Neuronal stem cell (in vitro differentiated cells): Measurements from ENCODE around the gene CRTAP.

Source experiments
- DNase-seq: peaks from one replicate; pipeline ENCODE4 v3.0.0-alpha.2; 2013; ENCODE audit warnings: low spot score
- H2AFZ ChIP-seq: one replicate; pipeline ENCODE4 v1.6.1; 2013; ENCODE audit warnings: mild to moderate bottlenecking, low read length, inconsistent platforms
- H2AK5ac ChIP-seq: 2 replicates; pipeline ENCODE4 v1.6.1; 2013; ENCODE audit warnings: low read depth, mild to moderate bottlenecking, inconsistent platforms, low read length, moderate library complexity, mixed read lengths
- H2BK120ac ChIP-seq: 2 replicates; pipeline ENCODE4 v1.6.1; 2013; ENCODE audit warnings: low read depth, mild to moderate bottlenecking, inconsistent platforms, low read length, moderate library complexity, mixed read lengths
- H2BK12ac ChIP-seq: one replicate; pipeline ENCODE4 v1.6.1; 2013; ENCODE audit warnings: low read length, inconsistent platforms
- H2BK15ac ChIP-seq: 2 replicates; pipeline ENCODE4 v1.6.1; 2013; ENCODE audit warnings: mild to moderate bottlenecking, low read length, inconsistent platforms, mixed read lengths
- H2BK5ac ChIP-seq: one replicate; pipeline ENCODE4 v1.6.1; 2013; ENCODE audit warnings: inconsistent platforms, mild to moderate bottlenecking, low read length, moderate library complexity
- H3K14ac ChIP-seq: one replicate; pipeline ENCODE4 v1.6.1; 2013; ENCODE audit warnings: low read length, inconsistent platforms
- H3K18ac ChIP-seq: 2 replicates; pipeline ENCODE4 v1.6.1; 2013; ENCODE audit warnings: low read length, inconsistent platforms
- H3K23ac ChIP-seq: 2 replicates; pipeline ENCODE4 v1.6.1; 2013; ENCODE audit warnings: low read depth, mild to moderate bottlenecking, mixed read lengths, low read length, inconsistent platforms; ENCODE audit not compliant: poor library complexity
- H3K27ac ChIP-seq: replicated peaks from 3 replicates; pipeline ENCODE4 v1.5.1; 2013; ENCODE audit warnings: low read length, inconsistent platforms
- H3K27me3 ChIP-seq, 3 experiments: 2 replicates each; pipeline ENCODE4 v1.6.1; 2013; ENCODE audit warnings: low read length in 3 of 3, mild to moderate bottlenecking in 2 of 3, inconsistent platforms in 1 of 3, low read depth in 1 of 3, mixed read lengths in 1 of 3, moderate library complexity in 1 of 3; ENCODE audit not compliant: control insufficient read depth in 3 of 3, insufficient read depth in 3 of 3
- H3K36me3 ChIP-seq, 2 donors: replicated peaks in 1 of 2; 2 replicates each; pipeline ENCODE4 v1.6.1; 2013; ENCODE audit warnings: low read length in 2 of 2; ENCODE audit not compliant: control insufficient read depth in 2 of 2, insufficient read depth in 2 of 2
- H3K4ac ChIP-seq: 2 replicates; pipeline ENCODE4 v1.6.1; 2013; ENCODE audit warnings: inconsistent platforms, mild to moderate bottlenecking, low read length, moderate library complexity
- H3K4me1 ChIP-seq, 2 donors: 1 replicate in 1 of 2; 2 replicates in 1 of 2; pipeline ENCODE4 v1.6.1; 2013; ENCODE audit warnings: low read length in 2 of 2, low read depth in 1 of 2; ENCODE audit not compliant: control insufficient read depth in 2 of 2, insufficient read depth in 1 of 2
- H3K4me2 ChIP-seq: one replicate; pipeline ENCODE4 v1.6.1; 2013; ENCODE audit warnings: mild to moderate bottlenecking, low read length, inconsistent platforms; ENCODE audit not compliant: insufficient read depth, poor library complexity, severe bottlenecking
- H3K4me3 ChIP-seq, 2 donors: 2 replicates each; pipeline ENCODE4 v1.5.1; 2013; ENCODE audit warnings: low read length in 2 of 2, mild to moderate bottlenecking in 2 of 2, inconsistent platforms in 1 of 2, moderate library complexity in 1 of 2
- H3K79me1 ChIP-seq: one replicate; pipeline ENCODE4 v1.6.1; 2013; ENCODE audit warnings: low read depth, mild to moderate bottlenecking, inconsistent platforms, low read length, moderate library complexity
- H3K9ac ChIP-seq: one replicate; pipeline ENCODE4 v1.6.1; 2013; ENCODE audit warnings: mild to moderate bottlenecking, low read depth, low read length, inconsistent platforms; ENCODE audit not compliant: poor library complexity
- H3K9me3 ChIP-seq, 2 donors: replicated peaks in 1 of 2; 2 replicates each; pipeline versions ENCODE3 to v1.6.1; 2013; ENCODE audit warnings: low read length in 2 of 2, mild to moderate bottlenecking in 2 of 2, inconsistent platforms in 1 of 2, low read depth in 1 of 2, mixed read lengths in 1 of 2, moderate library complexity in 1 of 2; ENCODE audit not compliant: control insufficient read depth in 2 of 2, insufficient read depth in 1 of 2
- H4K8ac ChIP-seq: one replicate; pipeline ENCODE4 v1.6.1; 2013; ENCODE audit warnings: low read depth, mild to moderate bottlenecking, inconsistent platforms, low read length, moderate library complexity
- H4K91ac ChIP-seq: one replicate; pipeline ENCODE4 v1.6.1; 2013; ENCODE audit warnings: low read length, low read depth, mild to moderate bottlenecking, inconsistent platforms; ENCODE audit not compliant: poor library complexity
- WGBS, 2 donors: extraction: QIAGEN DNeasy Blood & Tissue Kit; methylation state at CpG; one replicate each; pipeline ENCODE4 v1.1.7; 2013; ENCODE audit warnings: missing lambda C conversion rate in 2 of 2, mixed read lengths in 1 of 2; ENCODE audit not compliant: insufficient read length in 2 of 2, insufficient replicate concordance in 1 of 2; ENCODE audit errors: extremely low coverage in 2 of 2; 5-methylcytosine and 5-hydroxymethylcytosine counted together

CRTAP gene

DNA sequence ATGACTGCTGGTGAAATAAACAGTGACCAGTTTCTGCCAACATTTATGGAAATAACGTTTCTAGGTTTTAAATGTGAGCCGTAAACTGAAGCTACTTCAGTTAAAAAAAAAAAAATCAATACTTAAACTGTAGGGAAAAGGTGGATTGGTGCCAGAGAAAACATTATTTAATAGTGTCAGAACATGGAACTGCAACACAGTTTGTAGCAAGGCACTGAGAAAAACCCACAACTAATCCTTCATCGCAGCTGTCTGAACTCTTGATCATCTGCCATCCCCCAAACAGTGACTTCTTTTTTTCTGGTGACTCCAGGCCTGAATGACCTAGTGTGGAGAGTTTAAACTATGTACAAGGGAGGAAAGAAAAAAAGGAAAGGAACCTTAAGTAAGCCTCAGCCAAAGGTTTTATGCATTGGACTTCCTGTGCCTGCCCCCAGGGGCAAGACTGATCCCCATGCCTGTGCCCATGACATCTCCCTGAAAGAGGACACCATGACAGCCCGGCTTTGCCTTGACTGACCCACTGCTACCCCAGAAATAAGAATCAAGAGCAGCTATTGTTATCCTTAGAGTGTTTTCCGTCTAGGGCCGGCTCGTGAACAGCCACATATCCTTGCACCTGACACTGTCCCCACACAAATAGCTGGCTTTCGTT, 33.1 kb downstream of the CRTAP start:
- H3K18ac ChIP-seq, result no peak overlapping the region
- DNase-seq, result no peak
- H3K36me3 ChIP-seq, result peaks cover 2 to 12% of the 10 kb centered on the region in 2 donors

DNA sequence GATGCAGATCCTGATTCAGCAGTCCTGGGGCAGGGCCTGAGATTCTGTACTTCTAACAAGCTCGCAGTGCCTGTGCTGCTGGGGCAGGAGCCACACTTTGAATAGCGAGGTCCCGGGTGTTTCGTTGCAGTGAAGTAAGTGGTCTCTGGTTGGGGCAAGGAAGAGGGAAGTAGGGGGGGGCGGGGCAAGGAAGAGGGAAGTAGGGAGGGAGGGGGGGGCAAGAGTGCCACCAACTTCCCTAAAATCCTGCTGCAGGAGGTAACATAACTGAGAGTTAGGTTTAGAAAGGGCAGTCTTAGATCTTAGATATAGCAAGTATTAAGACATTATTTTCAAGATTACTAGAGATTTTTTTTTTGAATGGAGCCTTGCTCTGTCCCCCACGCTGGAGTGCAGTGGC, 35.5 kb downstream of the CRTAP start:
- H3K36me3 ChIP-seq, result peaks cover 0 to 4% of the 10 kb centered on the region in 2 donors
- no peak overlapping the region for H2BK12ac ChIP-seq
- H2BK15ac ChIP-seq, result no peak overlapping the region
- no peak overlapping the region for H4K91ac ChIP-seq
- H3K9ac ChIP-seq, result no peak overlapping the region
- peaks cover 0 to 3% of the 10 kb centered on the region in 2 donors for H3K9me3 ChIP-seq
- H3K18ac ChIP-seq, result no peak overlapping the region
- no peaks in the 10 kb centered on the region for H3K27me3 ChIP-seq
- H2AK5ac ChIP-seq, result no peak overlapping the region
- no peaks in the 10 kb centered on the region for H3K4me1 ChIP-seq
- H3K4ac ChIP-seq, result no peak overlapping the region
- no peak overlapping the region for H3K27ac ChIP-seq
- no peak for DNase-seq
- H3K14ac ChIP-seq, result no peak overlapping the region
- no peak overlapping the region for H2BK5ac ChIP-seq
- no peaks in the 10 kb centered on the region for H3K79me1 ChIP-seq
- H3K23ac ChIP-seq, result no peak overlapping the region
- no peak overlapping the region for H4K8ac ChIP-seq
- H3K4me3 ChIP-seq, result no peak overlapping the region
- no peak overlapping the region for H3K4me2 ChIP-seq
- WGBS, 2 donors, result no CpG with 5 or more reads among the region's 6 CpGs
- H2BK120ac ChIP-seq, result no peak overlapping the region
- H2AFZ ChIP-seq, result no peak overlapping the region

More for the DNA sequence above, 33.1 kb downstream of the CRTAP start:
- H3K23ac ChIP-seq, result no peak overlapping the region
- H4K8ac ChIP-seq, result no peak overlapping the region
- H3K27ac ChIP-seq, result no peak overlapping the region
- H2BK12ac ChIP-seq, result no peak overlapping the region
- no peaks in the 10 kb centered on the region for H3K27me3 ChIP-seq
- H3K4me1 ChIP-seq, result no peaks in the 10 kb centered on the region
- no peaks in the 10 kb centered on the region for H3K79me1 ChIP-seq
- no peak overlapping the region for H3K4ac ChIP-seq
- no peak overlapping the region for H2AFZ ChIP-seq
- H3K14ac ChIP-seq, result no peak overlapping the region
- H2AK5ac ChIP-seq, result no peak overlapping the region
- no peak overlapping the region for H3K4me2 ChIP-seq
- H3K9me3 ChIP-seq, result no peaks in the 10 kb centered on the region
- H2BK15ac ChIP-seq, result no peak overlapping the region
- H3K9ac ChIP-seq, result no peak overlapping the region
- H2BK120ac ChIP-seq, result no peak overlapping the region
- no peak overlapping the region for H4K91ac ChIP-seq
- no CpG with 5 or more reads among the region's 8 CpGs for WGBS, 2 donors
- H2BK5ac ChIP-seq, result no peak overlapping the region
- no peak overlapping the region for H3K4me3 ChIP-seq

DNA sequence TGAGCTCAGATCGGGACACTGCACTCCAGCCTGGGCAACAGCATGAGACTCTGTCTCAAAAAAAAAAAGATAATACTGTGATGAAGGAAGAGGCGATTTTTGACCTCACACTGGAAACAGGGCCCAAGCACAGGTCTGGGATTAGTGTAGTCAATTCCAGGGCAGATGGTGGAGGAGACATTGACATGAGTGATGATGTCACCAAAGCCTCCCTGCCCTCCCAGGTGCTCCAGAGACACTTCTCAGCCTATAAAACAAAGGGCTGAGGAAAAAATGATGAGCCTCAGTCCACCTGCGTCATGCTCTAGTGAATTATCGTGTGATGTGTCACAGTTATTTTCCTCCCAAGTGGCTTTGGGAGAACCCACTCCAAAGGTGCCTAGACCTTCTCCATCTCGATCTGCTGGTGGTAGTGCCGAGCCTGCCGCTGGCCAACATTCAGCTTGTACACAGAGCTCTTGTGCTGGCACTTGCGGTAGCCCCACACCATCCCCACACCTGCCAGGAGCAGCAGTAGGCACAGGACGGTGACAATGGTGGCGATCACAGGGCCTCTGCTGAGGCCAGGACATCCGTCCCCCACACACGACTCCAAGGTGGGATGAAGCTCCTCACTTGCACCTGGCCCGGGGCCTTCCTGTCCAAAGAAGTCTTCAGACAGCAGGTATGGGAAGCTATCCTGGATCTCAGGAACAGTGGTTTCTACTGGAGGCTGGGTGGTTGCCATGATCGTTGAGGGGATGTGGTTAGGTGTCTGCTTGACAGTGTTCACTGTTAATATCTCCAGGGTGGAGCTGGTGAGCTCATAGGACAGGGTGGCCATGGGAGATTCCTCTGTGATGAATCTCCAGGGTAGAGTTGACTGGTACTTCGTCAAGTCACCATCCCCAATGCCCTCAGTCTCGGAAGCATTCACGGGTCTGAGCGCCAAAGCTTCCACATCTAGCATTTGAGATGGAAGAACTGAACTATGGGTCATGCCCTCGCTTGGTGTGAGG, 38.8 kb downstream of the CRTAP start:
- Histone ChIP-seq H3K27ac (no peak overlapping the region), H3K4ac (no peak overlapping the region), H3K4me2 (no peak overlapping the region), H2BK15ac (no peak overlapping the region), H3K79me1 (no peaks in the 10 kb centered on the region), H2BK120ac (no peak overlapping the region), H2AK5ac (no peak overlapping the region), H2AFZ (no peak overlapping the region), H4K8ac (no peak overlapping the region), H2BK12ac (no peak overlapping the region), H2BK5ac (no peak overlapping the region), H3K14ac (no peak overlapping the region), H3K36me3 (peaks cover 0 to 4% of the 10 kb centered on the region in 2 donors), H3K9ac (no peak overlapping the region), H4K91ac (no peak overlapping the region), H3K18ac (peak overlapping the region; percentile 35), H3K23ac (no peak overlapping the region), H3K4me1 (no peaks in the 10 kb centered on the region), H3K9me3 (peaks cover 0 to 3% of the 10 kb centered on the region in 2 donors), H3K4me3 (no peak overlapping the region), H3K27me3 (no peaks in the 10 kb centered on the region)
- DNase-seq, result no peak
- WGBS, 2 donors, result no CpG with 5 or more reads among the region's 19 CpGs

GRCh38 chr3:33153782-33154181, 40.0 kb downstream of the CRTAP start:
- WGBS, 2 donors, result no CpG with 5 or more reads among the region's 4 CpGs
- Histone ChIP-seq H3K9ac (no peak overlapping the region), H3K4me3 (no peak overlapping the region), H3K4me1 (no peaks in the 10 kb centered on the region), H3K18ac (no peak overlapping the region), H3K36me3 (peaks cover 0 to 4% of the 10 kb centered on the region in 2 donors), H3K79me1 (no peaks in the 10 kb centered on the region), H2AFZ (no peak overlapping the region), H3K4ac (no peak overlapping the region), H4K91ac (no peak overlapping the region), H2AK5ac (no peak overlapping the region), H3K27me3 (no peaks in the 10 kb centered on the region), H2BK12ac (no peak overlapping the region), H3K9me3 (peaks cover 0 to 3% of the 10 kb centered on the region in 2 donors), H3K4me2 (no peak overlapping the region), H2BK15ac (no peak overlapping the region), H4K8ac (no peak overlapping the region), H3K27ac (no peak overlapping the region), H2BK5ac (no peak overlapping the region), H3K23ac (no peak overlapping the region), H2BK120ac (no peak overlapping the region), H3K14ac (no peak overlapping the region)
- DNase-seq, result no peak
